GM18499 (cell line): ENCODE results near the gene STRC.
"Not testable (repeated sequence)": the region's sequence is repeated elsewhere in the genome, so short reads cannot be mapped to it uniquely, and the experiment has no call there.

Experiments used
- ATAC-seq: cut with Tn5 transposase; IDR thresholded peaks from one replicate; pipeline ENCODE4 v1.9.1; 2021; ENCODE audit warnings: moderate number of reproducible peaks; ENCODE audit not compliant: insufficient read depth, unreplicated experiment

The STRC gene

DNA sequence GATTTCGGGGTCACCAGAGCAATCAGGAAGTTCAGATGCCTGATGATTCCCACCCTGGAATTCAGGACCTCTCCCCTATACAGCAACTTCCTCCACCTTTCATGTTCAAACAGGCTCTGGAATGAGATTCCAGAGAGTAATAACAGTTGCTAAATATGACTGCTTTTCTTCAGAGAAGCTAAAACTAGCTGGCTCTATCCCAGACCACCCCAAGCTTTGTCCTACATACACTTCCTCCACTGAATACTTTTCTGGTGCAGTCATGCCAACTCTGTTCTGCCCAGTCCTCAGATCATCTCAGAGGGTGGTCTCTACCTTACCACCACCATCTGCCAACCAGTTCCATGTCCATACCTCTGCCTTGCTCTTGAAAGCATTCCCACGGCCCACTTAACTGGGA is 52.0 kb downstream of the STRC start:
- ATAC-seq, result not testable (repeated sequence)

DNA sequence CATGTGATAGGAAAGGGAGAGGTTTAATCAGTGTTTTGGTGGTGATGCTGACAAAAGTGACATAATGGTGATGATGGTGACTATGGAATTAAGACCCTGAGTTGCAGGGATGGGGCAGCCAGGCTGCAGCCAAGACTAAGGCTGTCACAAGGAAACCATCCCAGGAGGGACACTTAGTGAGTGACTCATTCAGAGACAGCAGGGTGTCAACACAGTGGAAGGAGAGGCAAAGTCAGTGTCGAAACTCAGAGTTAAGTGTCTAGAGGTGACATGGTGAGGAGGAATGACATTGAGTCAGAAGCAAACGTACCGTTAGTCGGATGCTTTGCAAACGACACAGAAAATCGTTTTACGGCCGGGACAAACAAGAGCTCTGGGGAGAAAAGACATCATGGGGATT is 54.8 kb downstream of the STRC start:
- not testable (repeated sequence) for ATAC-seq

DNA sequence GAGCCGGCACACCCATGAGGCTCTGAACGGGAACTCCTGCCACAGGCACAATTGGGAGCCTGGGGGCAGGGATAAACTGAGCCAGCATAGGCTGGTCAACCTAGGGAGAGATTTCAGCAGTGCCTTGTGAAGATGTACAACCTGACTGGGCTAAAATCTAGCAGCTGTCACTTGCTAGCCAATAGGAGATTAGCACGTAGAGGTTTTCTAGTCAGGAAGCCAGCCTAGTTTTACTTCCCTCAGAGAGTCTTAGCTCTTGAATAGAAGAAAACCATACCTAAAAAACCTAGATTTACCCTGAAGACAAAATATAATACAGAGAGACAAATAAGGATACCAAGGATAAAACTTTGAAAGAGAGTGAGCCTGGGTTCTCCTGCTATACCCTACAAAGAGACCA is 55.8 kb downstream of the STRC start:
- not testable (repeated sequence) for ATAC-seq

DNA sequence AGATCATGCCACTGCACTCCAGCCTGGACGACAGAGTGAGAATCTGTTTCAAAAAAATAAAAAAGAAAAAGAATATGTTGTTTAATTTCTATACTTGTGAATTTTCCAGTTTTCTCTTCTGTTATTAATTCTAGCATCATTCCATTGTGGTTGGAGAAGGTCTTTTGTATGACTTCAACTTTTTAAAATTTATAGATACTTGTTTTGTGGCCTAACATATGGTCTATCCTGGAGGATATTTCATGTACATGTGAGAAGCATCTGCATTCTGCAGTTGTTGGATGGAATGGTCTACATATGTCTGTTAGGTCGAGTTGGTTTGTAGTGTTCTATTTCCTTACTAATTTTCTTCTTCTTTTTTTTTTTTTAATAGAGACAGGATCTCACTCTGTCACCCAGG is 65.6 kb downstream of the STRC start:
- no peak for ATAC-seq

DNA sequence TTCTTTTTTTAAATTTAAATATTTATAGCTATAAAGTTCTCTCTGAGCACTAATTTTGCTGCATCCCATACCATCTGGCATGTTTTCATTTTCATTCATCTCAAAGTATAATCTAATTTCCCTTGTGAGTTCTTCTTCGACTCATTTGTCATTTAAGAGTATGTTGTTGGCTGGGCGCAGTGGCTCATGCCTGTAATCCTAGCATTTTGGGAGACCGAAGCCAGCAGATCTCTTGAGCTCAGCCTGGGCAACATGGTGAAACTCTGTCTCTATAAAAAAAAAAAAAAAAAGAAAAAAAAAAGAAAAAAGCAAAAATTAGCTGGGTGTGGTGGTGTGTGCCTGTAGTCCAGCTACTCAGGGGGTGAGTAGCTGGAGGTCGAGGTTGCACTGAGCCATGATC is 66.3 kb downstream of the STRC start:
- ATAC-seq, result no peak

DNA sequence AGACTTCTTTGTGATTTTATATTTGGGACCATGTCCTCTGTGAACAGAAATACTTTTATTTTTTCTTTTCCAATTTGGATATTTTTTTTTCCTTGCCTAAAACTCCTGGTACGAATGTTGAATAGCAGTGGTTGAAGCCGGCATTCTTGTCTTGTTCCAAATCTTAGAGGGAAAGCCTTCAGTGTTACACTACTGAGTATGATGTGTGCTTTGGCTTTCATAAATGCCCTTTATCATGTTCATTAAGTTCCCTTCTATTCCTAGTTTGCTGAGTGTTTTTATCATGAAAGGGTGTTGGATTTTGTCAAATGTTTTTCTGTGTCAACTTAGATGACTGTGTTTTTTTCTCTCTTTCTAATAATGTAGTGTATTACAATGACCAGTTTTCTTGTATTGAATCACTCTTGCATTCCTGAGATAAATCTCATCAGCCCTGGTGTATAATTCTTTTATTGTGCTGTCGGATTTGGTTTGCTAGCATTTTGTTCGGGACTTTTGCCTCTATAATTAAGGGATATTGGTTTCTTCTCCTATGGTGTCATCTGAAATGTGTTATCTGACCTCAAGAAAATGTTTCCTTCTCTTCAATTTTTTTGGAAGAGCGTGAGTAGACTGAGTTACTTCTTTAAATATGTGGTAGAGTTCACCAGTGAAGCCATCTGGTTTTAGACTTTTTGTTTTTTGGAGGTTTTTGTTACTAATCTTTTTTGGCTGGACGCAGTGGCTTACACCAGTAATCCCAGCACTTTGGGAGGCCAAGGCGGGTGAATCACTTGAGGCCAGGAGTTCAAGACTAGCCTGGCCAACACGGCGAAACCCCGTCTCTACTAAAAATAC is 67.9 kb downstream of the STRC start:
- ATAC-seq, result no peak
